Measurements from ENCODE around the gene FBH1. TPM values are rescaled to one million over a fixed set of nuclear protein-coding genes. Genes with fewer than 3 reads are reported as not detected.
"Not testable (repeated sequence)": the region's sequence is repeated elsewhere in the genome, so short reads cannot be mapped to it uniquely, and the experiment has no call there.

FBH1 gene
- total RNA-seq, 1 donor from 2014 or later: 84.5 TPM

GRCh38 chr10:5873515-5873995 lies 16.5 kb upstream of the FBH1 start:
- peak; percentile 60 for DNase-seq (ENCODE audit: extremely low read depth, low read depth, low spot score)

DNA sequence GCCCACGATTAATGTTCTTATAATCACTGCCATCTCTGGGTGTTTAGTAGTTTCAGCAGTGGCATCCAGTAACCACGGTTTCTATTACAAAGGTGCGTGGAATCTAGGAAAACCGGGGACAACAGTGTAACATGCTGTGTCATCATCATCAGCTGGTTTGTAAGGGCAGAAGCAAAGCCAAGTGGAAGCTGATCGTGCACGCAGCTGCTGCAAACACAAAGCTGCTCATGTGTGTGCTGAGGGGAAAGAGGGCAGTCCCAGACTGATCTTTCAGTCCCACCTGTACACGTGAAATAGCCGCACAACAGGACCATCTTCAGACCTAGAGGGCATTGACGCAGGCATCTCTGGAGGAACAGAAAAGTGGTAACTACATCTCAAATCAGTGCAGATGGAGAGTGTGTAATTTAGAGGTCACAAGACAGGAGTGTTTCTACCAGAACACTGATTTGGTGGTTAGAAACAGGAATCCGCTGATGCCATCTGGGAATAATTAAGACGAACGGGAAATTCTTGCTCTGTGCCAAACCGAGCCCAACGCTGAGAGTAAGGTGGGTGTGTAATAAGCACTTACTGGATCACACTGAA lies 13.8 kb upstream of the FBH1 start:
- DNase-seq (ENCODE audit: extremely low read depth, low read depth, low spot score): no peak

- not testable (repeated sequence) for DNase-seq (ENCODE audit: extremely low read depth, low read depth, low spot score)
Measured at GRCh38 chr10:5877041-5877440, 13.0 kb upstream of the FBH1 start.

- DNase-seq (ENCODE audit: extremely low read depth, low read depth, low spot score): no peak
Measured at GRCh38 chr10:5882961-5883360, 7.1 kb upstream of the FBH1 start.

DNA sequence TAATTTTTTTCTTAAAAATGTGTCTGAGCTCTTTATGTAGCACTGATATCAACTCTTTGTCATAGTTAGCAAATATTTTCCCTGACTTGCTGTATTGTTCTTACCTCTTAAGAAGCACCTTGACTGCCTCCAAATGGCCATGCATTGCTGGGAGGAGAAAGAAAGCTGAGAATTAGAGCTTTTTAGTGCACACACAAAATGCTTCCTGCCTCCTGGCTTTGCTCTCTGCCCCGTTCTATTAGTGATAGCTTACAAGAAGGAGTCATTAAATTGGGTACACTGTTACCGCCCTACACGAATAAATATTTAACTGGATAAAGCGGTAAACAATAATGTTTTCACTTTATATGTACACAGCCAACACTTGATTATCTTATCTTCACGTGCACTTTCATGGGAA lies 4.4 kb upstream of the FBH1 start:
- no peak for DNase-seq (ENCODE audit: extremely low read depth, low read depth, low spot score)

DNA sequence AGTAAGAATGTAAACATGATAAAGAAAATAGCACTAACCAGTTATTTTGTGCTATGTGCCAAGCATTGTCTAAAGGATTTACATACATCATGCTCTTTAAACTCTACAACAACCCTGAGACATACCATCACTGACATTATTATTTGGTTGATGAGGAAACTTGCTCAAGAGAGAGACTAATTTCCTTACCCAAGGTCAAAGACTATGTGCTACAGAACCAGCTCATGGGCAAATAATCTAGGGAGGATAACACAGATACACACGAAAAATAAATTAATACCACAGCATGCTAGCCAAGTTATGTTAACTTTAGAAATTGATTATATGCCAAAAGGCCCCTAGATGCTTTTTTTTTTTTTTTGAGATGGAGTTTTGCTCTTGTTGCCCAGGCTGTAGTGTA lies 3.0 kb upstream of the FBH1 start:
- no peak for DNase-seq (ENCODE audit: extremely low read depth, low read depth, low spot score)

DNA sequence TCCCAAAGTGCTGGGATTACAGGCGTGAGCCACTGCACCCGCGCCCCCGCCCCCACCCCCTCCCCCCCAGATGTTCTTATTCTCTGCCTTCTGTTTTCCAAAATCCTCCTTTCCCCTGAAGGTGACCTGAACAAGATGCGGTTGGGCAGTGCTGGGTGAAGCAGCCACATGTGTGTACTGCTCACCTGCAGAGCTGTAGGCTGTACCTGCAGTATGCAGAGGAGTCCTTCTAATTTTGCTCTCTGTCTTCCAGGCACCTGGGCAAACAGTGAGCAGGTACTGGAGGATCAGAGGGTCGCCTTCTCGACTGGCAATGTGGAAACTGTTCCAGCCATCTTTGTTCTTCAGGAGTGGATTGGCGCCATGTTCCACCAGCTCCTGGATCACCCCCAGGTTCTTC lies 2.4 kb upstream of the FBH1 start:
- DNase-seq (ENCODE audit: extremely low read depth, low read depth, low spot score): no peak

DNA sequence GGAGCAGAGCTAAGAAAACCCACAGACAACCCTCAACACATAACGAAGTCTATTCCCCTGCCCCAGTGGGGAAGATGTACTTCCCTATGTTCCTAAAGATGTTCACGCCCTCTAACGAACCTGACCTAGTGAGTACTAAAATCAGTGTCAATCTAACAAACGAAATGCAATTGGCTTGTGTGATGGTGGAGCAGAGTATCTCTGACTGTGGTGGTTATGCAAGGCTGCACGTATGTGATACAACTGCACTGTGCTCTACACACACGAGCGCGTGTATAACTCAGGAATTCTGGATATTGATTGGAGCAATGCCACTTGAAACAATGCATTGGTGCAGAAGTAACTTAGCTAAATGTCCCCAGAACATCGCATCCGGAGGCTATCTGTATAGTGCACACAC lies 1.7 kb upstream of the FBH1 start:
- no peak for DNase-seq (ENCODE audit: extremely low read depth, low read depth, low spot score)

GRCh38 chr10:5888843-5889623 lies 1.0 kb upstream of the FBH1 start:
- DNase-seq (ENCODE audit: extremely low read depth, low read depth, low spot score): no peak

DNA sequence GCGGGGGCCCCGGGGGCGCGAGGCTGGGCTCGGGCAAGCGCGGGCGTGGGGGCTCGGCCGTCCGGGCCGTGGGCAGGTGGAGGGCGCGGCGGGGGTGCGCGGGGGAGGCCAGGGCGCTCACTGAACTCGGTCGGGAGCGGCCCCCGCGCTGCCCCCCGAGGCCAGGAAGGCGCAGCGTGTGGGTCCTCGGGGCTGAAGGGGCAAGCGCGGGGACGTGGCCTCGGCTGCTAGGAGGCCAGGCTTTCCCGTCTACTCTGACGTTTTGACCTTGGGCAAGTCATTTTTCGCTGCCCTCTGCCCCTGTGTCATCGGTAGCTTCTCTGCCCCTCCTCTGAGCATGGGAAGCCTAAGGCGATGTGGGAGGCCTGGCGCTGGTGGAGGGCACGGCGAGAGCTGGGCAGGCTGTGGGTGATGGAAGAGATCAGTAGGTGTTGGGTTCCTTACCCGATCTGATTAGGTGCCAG lies 441 bp downstream of the FBH1 start:
- DNase-seq (ENCODE audit: extremely low read depth, low read depth, low spot score): no peak

GRCh38 chr10:5891009-5891408 lies 966 bp downstream of the FBH1 start:
- DNase-seq (ENCODE audit: extremely low read depth, low read depth, low spot score): no peak

DNA sequence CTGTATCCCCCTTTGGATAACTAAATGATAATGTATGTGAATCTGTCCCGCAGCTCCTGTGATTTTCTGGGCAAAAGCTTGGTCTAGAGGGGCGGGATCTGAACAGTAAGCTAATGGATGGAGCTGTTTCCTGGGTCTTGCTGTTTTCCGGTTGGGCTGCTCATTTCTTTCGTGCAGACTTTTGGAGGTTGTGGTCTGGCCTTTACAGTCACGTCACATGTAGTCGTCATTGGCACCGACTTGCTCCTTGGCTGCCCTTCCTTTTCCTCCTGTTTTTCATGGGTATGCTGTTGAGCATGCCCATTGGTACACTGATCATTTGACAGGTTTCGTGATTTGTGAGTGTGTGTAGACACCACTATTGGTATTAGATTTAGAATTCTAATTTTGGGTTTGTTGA lies 2.0 kb downstream of the FBH1 start:
- DNase-seq (ENCODE audit: extremely low read depth, low read depth, low spot score): no peak

DNA sequence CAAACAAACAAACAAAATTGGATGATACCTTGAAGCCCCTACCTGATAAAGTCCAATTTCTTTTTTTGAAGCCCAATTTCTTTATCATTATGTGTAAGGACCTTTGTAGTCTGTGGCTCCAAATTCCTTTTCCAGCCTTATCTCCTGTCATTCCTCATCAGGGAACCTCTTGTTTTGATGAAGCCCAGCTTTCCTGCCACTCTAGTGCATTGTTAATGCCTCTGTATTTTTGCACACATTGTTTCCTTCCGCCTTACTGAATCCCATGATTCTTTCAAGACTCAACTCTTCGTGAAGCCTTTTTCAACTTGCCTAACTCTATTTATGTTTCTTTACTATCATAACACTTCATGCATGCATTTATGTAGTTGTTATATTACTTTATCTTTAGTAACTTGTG lies 3.3 kb downstream of the FBH1 start:
- no peak for DNase-seq (ENCODE audit: extremely low read depth, low read depth, low spot score)

- no peak for DNase-seq (ENCODE audit: extremely low read depth, low read depth, low spot score)
Measured at GRCh38 chr10:5894403-5894802, 4.4 kb downstream of the FBH1 start.

DNA sequence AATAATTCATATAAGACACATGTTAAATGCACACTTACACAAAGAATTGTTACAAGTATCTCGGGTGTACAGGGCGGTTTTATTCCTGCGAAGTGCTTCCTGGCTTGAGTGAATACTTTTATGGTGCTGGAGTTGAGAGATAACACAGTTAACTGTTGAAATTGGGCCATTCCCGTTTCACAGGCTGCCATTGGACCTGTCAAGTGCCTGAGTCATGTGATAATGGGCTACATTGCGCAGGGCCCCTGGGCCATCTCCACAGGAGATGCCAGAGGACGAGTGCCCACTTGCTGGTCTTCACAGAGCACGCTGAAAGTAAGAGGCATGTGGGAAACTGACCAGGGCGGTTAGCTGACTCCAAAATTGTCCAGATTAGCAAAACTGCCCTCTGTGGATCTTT lies 4.8 kb downstream of the FBH1 start:
- no peak for DNase-seq (ENCODE audit: extremely low read depth, low read depth, low spot score)

- DNase-seq (ENCODE audit: extremely low read depth, low read depth, low spot score): no peak
Measured at GRCh38 chr10:5895365-5895764, 5.3 kb downstream of the FBH1 start.

DNA sequence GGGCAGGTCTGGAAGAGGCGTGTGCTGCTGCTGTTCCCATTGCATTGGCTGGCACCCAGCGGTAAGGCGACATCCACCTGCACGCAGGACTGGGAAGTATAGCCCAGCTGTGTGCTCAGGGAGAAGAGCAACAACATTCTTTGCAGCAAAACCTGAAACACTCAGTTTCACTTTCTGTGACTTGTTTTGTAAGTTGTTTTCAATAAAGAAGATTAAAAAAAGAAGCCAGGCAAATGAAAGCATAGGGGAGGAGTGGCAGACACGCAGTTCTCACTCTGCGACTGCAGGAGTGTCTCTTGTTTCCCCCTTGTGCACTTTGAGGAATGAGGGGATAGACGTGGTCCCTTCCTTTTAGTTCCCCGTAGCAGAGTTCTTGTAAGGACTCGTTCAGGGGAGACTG lies 5.8 kb downstream of the FBH1 start:
- DNase-seq (ENCODE audit: extremely low read depth, low read depth, low spot score): no peak

- DNase-seq (ENCODE audit: extremely low read depth, low read depth, low spot score): no peak
Measured at GRCh38 chr10:5896208-5897052, 6.4 kb downstream of the FBH1 start.

DNA sequence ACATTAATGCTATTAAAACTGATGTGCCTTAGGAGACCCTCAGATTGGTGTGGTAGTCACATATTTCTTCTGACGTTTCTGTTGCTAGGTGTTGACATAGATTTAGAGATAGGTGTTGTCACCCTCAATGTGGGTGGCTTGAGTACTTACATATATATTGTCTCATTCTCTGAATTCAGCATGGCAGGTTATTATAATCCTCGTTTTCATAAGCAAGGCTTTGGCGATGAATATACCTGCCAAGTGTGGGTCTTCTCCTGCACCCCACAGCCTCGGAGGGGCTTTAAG lies 7.0 kb downstream of the FBH1 start:
- DNase-seq (ENCODE audit: extremely low read depth, low read depth, low spot score): no peak

GRCh38 chr10:5897504-5897903 lies 7.5 kb downstream of the FBH1 start:
- no peak for DNase-seq (ENCODE audit: extremely low read depth, low read depth, low spot score)

- no peak for DNase-seq (ENCODE audit: extremely low read depth, low read depth, low spot score)
Measured at GRCh38 chr10:5898163-5898562, 8.1 kb downstream of the FBH1 start.

DNA sequence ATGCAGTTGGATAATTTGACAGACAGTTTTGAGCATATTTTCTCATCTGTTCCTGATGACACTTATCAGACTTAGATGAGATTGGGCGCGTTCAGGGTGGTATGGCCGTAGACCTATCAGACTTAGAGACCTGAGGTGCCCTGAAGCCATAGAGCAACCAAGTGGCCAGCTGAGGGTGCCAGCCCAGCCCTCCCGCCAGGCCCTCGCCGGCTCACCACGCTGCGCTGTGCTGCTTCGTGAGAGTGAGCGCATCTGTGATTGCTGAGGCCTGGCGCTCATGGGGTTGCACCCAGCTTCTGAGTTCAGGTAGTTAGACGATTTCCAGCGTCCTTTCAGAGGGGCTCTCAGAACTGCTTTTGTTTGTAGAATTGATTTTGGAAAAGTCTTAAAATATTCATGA lies 10.2 kb downstream of the FBH1 start:
- no peak for DNase-seq (ENCODE audit: extremely low read depth, low read depth, low spot score)

Measured in glomerular endothelial cell (primary cell).